Amygdala (tissue), 56 donors: ENCODE data around the gene NCOA3.
A peak's percentile ranks its signal among the peaks of the same experiment; 100 is the strongest.
"Not testable (repeated sequence)": the region's sequence is repeated elsewhere in the genome, so short reads cannot be mapped to it uniquely, and the experiment has no call there.

Source experiments
- DNase-seq, 56 donors: peaks; one replicate each; lab custom pipeline; 2025; lab: John Stamatoyannopoulos, UW

The NCOA3 gene

GRCh38 chr20:47466704-47467459, 34.8 kb upstream of the NCOA3 start:
- DNase-seq, result no peak

- DNase-seq, result no peak
These were observed 33.2 kb upstream of the NCOA3 start for GRCh38 chr20:47468290-47469050.

GRCh38 chr20:47475419-47476044, 26.2 kb upstream of the NCOA3 start:
- no peak for DNase-seq

GRCh38 chr20:47476452-47476851, 25.2 kb upstream of the NCOA3 start:
- no peak for DNase-seq

GRCh38 chr20:47479093-47479492, 22.6 kb upstream of the NCOA3 start:
- no peak for DNase-seq

- no peak for DNase-seq
These were observed 22.2 kb upstream of the NCOA3 start for GRCh38 chr20:47479506-47479905.

- no peak for DNase-seq
These were observed 21.4 kb upstream of the NCOA3 start for GRCh38 chr20:47480239-47480638.

GRCh38 chr20:47480705-47481104, 21.0 kb upstream of the NCOA3 start:
- DNase-seq, result no peak

- no peak for DNase-seq
These were observed 20.1 kb upstream of the NCOA3 start for GRCh38 chr20:47481330-47482216.

GRCh38 chr20:47482705-47483104, 19.0 kb upstream of the NCOA3 start:
- no peak for DNase-seq

- DNase-seq, result no peak
These were observed 17.4 kb upstream of the NCOA3 start for GRCh38 chr20:47484303-47484702.

- peak in 1 of 56 donors; percentile 6 for DNase-seq
These were observed 14.3 kb upstream of the NCOA3 start for GRCh38 chr20:47487175-47487917.

GRCh38 chr20:47489448-47489872, 12.2 kb upstream of the NCOA3 start:
- DNase-seq, result peak in 1 of 56 donors; percentile 2

- no peak for DNase-seq
These were observed 10.9 kb upstream of the NCOA3 start for GRCh38 chr20:47490795-47491194.

GRCh38 chr20:47492284-47492683, 9.4 kb upstream of the NCOA3 start:
- no peak for DNase-seq

GRCh38 chr20:47493175-47493962, 8.3 kb upstream of the NCOA3 start:
- DNase-seq, result peak in 11 of 56 donors; percentile 2 to 31 (median 12)

GRCh38 chr20:47493963-47494293, 7.8 kb upstream of the NCOA3 start:
- no peak for DNase-seq

- DNase-seq, result not testable (repeated sequence)
These were observed 7.1 kb upstream of the NCOA3 start for GRCh38 chr20:47494606-47495005.

GRCh38 chr20:47496118-47496517, 5.6 kb upstream of the NCOA3 start:
- no peak for DNase-seq
